DOHH2 (cell line): Measurements from ENCODE around the gene TMEM203.

Experiments
- CTCF ChIP-seq: fragments of 200-600 bp; sonication (generic); IDR thresholded peaks from one replicate; pipeline ENCODE4 v1.5.1; 2014; ENCODE audit warnings: antibody characterized with exemption, mild to moderate bottlenecking, low read depth, low read length; ENCODE audit not compliant: poor library complexity, severe bottlenecking
- EZH2phosphoT487 ChIP-seq: fragments of 200-600 bp; sonication (generic); IDR thresholded peaks from 2 replicates; pipeline ENCODE4 v1.6.1; 2017; ENCODE audit warnings: borderline replicate concordance, mild to moderate bottlenecking, antibody characterized with exemption, low read length, moderate library complexity, mixed read lengths

GRCh38 chr9:137226338-137227053, 21.0 kb upstream of the TMEM203 start:
- no peak for TF ChIP-seq CTCF
- no peak for TF ChIP-seq EZH2phosphoT487
